Heart left ventricle (tissue), 13 donors: ENCODE data around the gene SMIM1.

ENCODE experiments used
- POLR2A ChIP-seq, 2 donors: fragments of 450-650 bp; IDR thresholded peaks; one replicate each; pipeline ENCODE4 v1.6.1; 2017; ENCODE audit warnings: antibody characterized with exemption in 2 of 2, mild to moderate bottlenecking in 2 of 2, moderate library complexity in 2 of 2
- TF ChIP-seq, protein P1 (sequence below), 12 donors: fragments of 200-600 bp; sonication (generic) in 4 of 12; IDR thresholded peaks; one replicate each; pipeline versions ENCODE4 v1.5.0 to v1.8.0; 2018 to 2022; ENCODE audit warnings: antibody characterized with exemption in 12 of 12, mild to moderate bottlenecking in 5 of 12
- donor health status: ischemic (EF 13 %, LVEDD 7.1; RV severe dilation, severe dysfunction).
- donor health status: DM: no; HTN: yes; CAD: no.
- donor health status: DM: no; HTN: no; CAD: no.
- donor health status: ischemic (EF 25% LVEDD 6.9; RV normal size, moderate dysfunction).
- donor health status: ischemic (EF 25% LVEDD 5.7; RV mildly dilated, moderate dysfunction).
- donor health status: ischemic (EF 35%, LVEDD 5.7; RV mildly dilated, moderate dysfunction).
- donor health status: nonischemic (EF 11% LVEDD 7.7; RV severe dilation, severe dysfunction).
- donor health status: DM: yes; HTN: yes; CAD: no.
- donor health status: PGD.
- donor health status: ischemic (EF 29% LVEDD 5.4; RV normal size, mild dysfunction).
- donor health status: nonischemic (EF 23%, LVEDD 6.1; RV moderate dilation, normal function).

DNA sequence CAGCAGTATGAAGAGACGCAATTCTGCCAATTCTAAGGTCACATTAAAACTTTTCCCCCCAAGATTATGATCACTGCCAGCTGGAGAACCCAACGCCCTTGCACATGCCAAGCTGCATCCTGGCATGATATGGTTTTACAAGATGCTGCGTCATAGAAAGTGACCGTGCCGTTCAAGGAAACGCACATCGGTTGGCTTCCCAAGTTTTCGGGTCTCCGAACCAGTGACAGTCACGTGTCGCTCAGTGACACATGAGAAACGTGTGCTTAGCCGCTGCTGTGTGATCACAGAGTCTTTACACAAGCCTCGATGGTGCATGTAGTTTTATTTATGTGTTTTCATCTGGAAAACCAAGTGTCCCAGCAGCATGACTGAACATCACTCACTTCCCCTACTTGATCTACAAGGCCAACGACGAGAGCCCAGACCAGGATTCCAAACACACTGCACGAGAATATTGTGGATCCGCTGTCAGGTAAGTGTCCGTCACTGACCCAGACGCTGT is 7.4 kb downstream of the SMIM1 start:
- TF ChIP-seq, protein P1, sequence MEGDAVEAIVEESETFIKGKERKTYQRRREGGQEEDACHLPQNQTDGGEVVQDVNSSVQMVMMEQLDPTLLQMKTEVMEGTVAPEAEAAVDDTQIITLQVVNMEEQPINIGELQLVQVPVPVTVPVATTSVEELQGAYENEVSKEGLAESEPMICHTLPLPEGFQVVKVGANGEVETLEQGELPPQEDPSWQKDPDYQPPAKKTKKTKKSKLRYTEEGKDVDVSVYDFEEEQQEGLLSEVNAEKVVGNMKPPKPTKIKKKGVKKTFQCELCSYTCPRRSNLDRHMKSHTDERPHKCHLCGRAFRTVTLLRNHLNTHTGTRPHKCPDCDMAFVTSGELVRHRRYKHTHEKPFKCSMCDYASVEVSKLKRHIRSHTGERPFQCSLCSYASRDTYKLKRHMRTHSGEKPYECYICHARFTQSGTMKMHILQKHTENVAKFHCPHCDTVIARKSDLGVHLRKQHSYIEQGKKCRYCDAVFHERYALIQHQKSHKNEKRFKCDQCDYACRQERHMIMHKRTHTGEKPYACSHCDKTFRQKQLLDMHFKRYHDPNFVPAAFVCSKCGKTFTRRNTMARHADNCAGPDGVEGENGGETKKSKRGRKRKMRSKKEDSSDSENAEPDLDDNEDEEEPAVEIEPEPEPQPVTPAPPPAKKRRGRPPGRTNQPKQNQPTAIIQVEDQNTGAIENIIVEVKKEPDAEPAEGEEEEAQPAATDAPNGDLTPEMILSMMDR (IDR thresholded peaks at IDR 0.05): no peak
- no peak for TF ChIP-seq POLR2A (IDR thresholded peaks at IDR 0.05)
